Measurements from ENCODE around the gene ME3. TPM values are rescaled to one million over a fixed set of nuclear protein-coding genes. Genes with fewer than 3 reads are reported as not detected.

The ME3 gene
- polyA plus RNA-seq, 1 donor (not counting 4 experiments of a cell fraction or from before 2014, with no cell fraction given) = 1.0 TPM

- H3K9ac ChIP-seq (ENCODE audit: control insufficient read depth, extremely low read depth, insufficient read depth, low read length) = no peak overlapping the region
- no peak overlapping the region for H3K27ac ChIP-seq (ENCODE audit: control insufficient read depth, insufficient read depth, low read length)
- dilution Hi-C loops (cut with MboI; ENCODE audit: extremely low pct_ligation_motif_present, low sequenced_read_pairs) = no loop called here
- no peaks in the 10 kb centered on the region for H3K27me3 ChIP-seq (ENCODE audit: control insufficient read depth, extremely low read depth, insufficient read depth, low read length)
- H3K36me3 ChIP-seq (ENCODE audit: control insufficient read depth in 2 of 2, extremely low read depth in 1 of 2, insufficient read depth in 2 of 2, low read length in 2 of 2) = no peaks in the 10 kb centered on the region
- no peak overlapping the region for H3K4me3 ChIP-seq (ENCODE audit: control insufficient read depth in 2 of 3, extremely low read depth in 1 of 3, insufficient read depth in 2 of 3, low read depth in 1 of 3, low read length in 3 of 3)
- H3K9me1 ChIP-seq (ENCODE audit: control insufficient read depth, extremely low read depth, insufficient read depth, low read length) = no peaks in the 10 kb centered on the region
- H3K79me2 ChIP-seq (ENCODE audit: control insufficient read depth, insufficient read depth, low read length) = no peaks in the 10 kb centered on the region
- no peak for DNase-seq (ENCODE audit: low read depth, low spot score)
- FAIRE-seq = no peak
- H4K20me1 ChIP-seq (ENCODE audit: control insufficient read depth, extremely low read depth, insufficient read depth, low read length) = no peaks in the 10 kb centered on the region
- TF ChIP-seq CTCF (optimal IDR thresholded peaks at IDR 0.05 in 1 of 3, IDR thresholded peaks at IDR 0.05 in 1 of 3, conservative IDR thresholded peaks at IDR 0.05 in 1 of 3; ENCODE audit: extremely low read depth in 1 of 3, insufficient read depth in 2 of 3, low read length in 3 of 3) = no peak
- TF ChIP-seq EZH2 (IDR thresholded peaks at IDR 0.05; ENCODE audit: low read length) = no peak
- peaks cover 45% of the 10 kb centered on the region for H3K4me1 ChIP-seq (ENCODE audit: control insufficient read depth, extremely low read depth, insufficient read depth, low read length)
- H2AFZ ChIP-seq (ENCODE audit: control insufficient read depth, low read length) = no peak overlapping the region
- no peak overlapping the region for H3K4me2 ChIP-seq (ENCODE audit: control insufficient read depth, extremely low read depth, insufficient read depth, low read depth, low read length)
- H3K9me3 ChIP-seq (ENCODE audit: control insufficient read depth, low read depth, low read length) = peaks cover 5% of the 10 kb centered on the region
These were observed 158.0 kb downstream of the ME3 start for GRCh38 chr11:86514453-86514852.

GRCh38 chr11:86513746-86514373 is 158.6 kb downstream of the ME3 start:
- Histone ChIP-seq H3K9me1 (ENCODE audit: control insufficient read depth, extremely low read depth, insufficient read depth, low read length) (no peaks in the 10 kb centered on the region), H3K4me1 (ENCODE audit: control insufficient read depth, extremely low read depth, insufficient read depth, low read length) (peaks cover 39% of the 10 kb centered on the region), H3K79me2 (ENCODE audit: control insufficient read depth, insufficient read depth, low read length) (no peaks in the 10 kb centered on the region), H3K27ac (ENCODE audit: control insufficient read depth, insufficient read depth, low read length) (no peak overlapping the region), H3K4me2 (ENCODE audit: control insufficient read depth, extremely low read depth, insufficient read depth, low read depth, low read length) (no peak overlapping the region), H3K4me3 (ENCODE audit: control insufficient read depth in 2 of 3, extremely low read depth in 1 of 3, insufficient read depth in 2 of 3, low read depth in 1 of 3, low read length in 3 of 3) (no peak overlapping the region), H3K36me3 (ENCODE audit: control insufficient read depth in 2 of 2, extremely low read depth in 1 of 2, insufficient read depth in 2 of 2, low read length in 2 of 2) (no peaks in the 10 kb centered on the region), H4K20me1 (ENCODE audit: control insufficient read depth, extremely low read depth, insufficient read depth, low read length) (no peaks in the 10 kb centered on the region), H3K9ac (ENCODE audit: control insufficient read depth, extremely low read depth, insufficient read depth, low read length) (no peak overlapping the region), H3K9me3 (ENCODE audit: control insufficient read depth, low read depth, low read length) (peaks cover 5% of the 10 kb centered on the region), H3K27me3 (ENCODE audit: control insufficient read depth, extremely low read depth, insufficient read depth, low read length) (no peaks in the 10 kb centered on the region), H2AFZ (ENCODE audit: control insufficient read depth, low read length) (no peak overlapping the region)
- TF ChIP-seq CTCF (optimal IDR thresholded peaks at IDR 0.05 in 1 of 3, IDR thresholded peaks at IDR 0.05 in 1 of 3, conservative IDR thresholded peaks at IDR 0.05 in 1 of 3; ENCODE audit: extremely low read depth in 1 of 3, insufficient read depth in 2 of 3, low read length in 3 of 3) = no peak
- TF ChIP-seq EZH2 (IDR thresholded peaks at IDR 0.05; ENCODE audit: low read length) = no peak
- dilution Hi-C loops (cut with MboI; ENCODE audit: extremely low pct_ligation_motif_present, low sequenced_read_pairs) = no loop called here
- DNase-seq (ENCODE audit: low read depth, low spot score) = no peak
- FAIRE-seq = no peak
